Anterior cingulate cortex (tissue), 58 donors: Measurements from ENCODE around the gene ORAI2.

Experiments
- DNase-seq, 58 donors: peaks; one replicate each; lab custom pipeline; 2025; lab: John Stamatoyannopoulos, UW

ORAI2 gene

GRCh38 chr7:102413091-102413490, 20.3 kb upstream of the ORAI2 start:
- no peak for DNase-seq

GRCh38 chr7:102413611-102414010, 19.8 kb upstream of the ORAI2 start:
- DNase-seq, result no peak

GRCh38 chr7:102415685-102416225, 17.6 kb upstream of the ORAI2 start:
- peak in 1 of 58 donors; percentile 8 for DNase-seq

GRCh38 chr7:102416406-102416805, 17.0 kb upstream of the ORAI2 start:
- no peak for DNase-seq

GRCh38 chr7:102417105-102417504, 16.3 kb upstream of the ORAI2 start:
- no peak for DNase-seq

GRCh38 chr7:102418592-102418991, 14.8 kb upstream of the ORAI2 start:
- no peak for DNase-seq

GRCh38 chr7:102421706-102422240, 11.6 kb upstream of the ORAI2 start:
- DNase-seq, result no peak

- no peak for DNase-seq
Observed at GRCh38 chr7:102424129-102424551, 9.2 kb upstream of the ORAI2 start.

- peak in 6 of 58 donors; percentile 5 to 31 (median 20) for DNase-seq
Observed at GRCh38 chr7:102424787-102425218, 8.6 kb upstream of the ORAI2 start.

- DNase-seq, result peak in 20 of 58 donors; percentile 4 to 47 (median 24)
Observed at GRCh38 chr7:102425639-102426267, 7.6 kb upstream of the ORAI2 start.

- DNase-seq, result peak in 6 of 58 donors; percentile 7 to 30 (median 9)
Observed at GRCh38 chr7:102426268-102427018, 6.9 kb upstream of the ORAI2 start.

GRCh38 chr7:102427019-102427405, 6.4 kb upstream of the ORAI2 start:
- DNase-seq, result no peak

GRCh38 chr7:102429141-102429899, 4.1 kb upstream of the ORAI2 start:
- no peak for DNase-seq

GRCh38 chr7:102431617-102432298, 1.6 kb upstream of the ORAI2 start:
- peak in 44 of 58 donors; percentile 9 to 86 (median 42) for DNase-seq

- DNase-seq, result no peak
Observed at GRCh38 chr7:102432442-102433218, 745 bp upstream of the ORAI2 start.

- no peak for DNase-seq
Observed at GRCh38 chr7:102434039-102434486, 688 bp downstream of the ORAI2 start.

GRCh38 chr7:102436118-102436517, 2.7 kb downstream of the ORAI2 start:
- no peak for DNase-seq

- DNase-seq, result peak in 2 of 58 donors; percentile 10 to 13
Observed at GRCh38 chr7:102439963-102440795, 6.8 kb downstream of the ORAI2 start.
